ENCODE data around the gene GPR148. TPM values are rescaled to one million over a fixed set of nuclear protein-coding genes. Genes with fewer than 3 reads are reported as not detected.
A peak's percentile ranks its signal among the peaks of the same experiment; 100 is the strongest.

GPR148 gene
- polyA plus RNA-seq, 4 donors, result 0.04 to 0.22 TPM; not detected in 2

DNA sequence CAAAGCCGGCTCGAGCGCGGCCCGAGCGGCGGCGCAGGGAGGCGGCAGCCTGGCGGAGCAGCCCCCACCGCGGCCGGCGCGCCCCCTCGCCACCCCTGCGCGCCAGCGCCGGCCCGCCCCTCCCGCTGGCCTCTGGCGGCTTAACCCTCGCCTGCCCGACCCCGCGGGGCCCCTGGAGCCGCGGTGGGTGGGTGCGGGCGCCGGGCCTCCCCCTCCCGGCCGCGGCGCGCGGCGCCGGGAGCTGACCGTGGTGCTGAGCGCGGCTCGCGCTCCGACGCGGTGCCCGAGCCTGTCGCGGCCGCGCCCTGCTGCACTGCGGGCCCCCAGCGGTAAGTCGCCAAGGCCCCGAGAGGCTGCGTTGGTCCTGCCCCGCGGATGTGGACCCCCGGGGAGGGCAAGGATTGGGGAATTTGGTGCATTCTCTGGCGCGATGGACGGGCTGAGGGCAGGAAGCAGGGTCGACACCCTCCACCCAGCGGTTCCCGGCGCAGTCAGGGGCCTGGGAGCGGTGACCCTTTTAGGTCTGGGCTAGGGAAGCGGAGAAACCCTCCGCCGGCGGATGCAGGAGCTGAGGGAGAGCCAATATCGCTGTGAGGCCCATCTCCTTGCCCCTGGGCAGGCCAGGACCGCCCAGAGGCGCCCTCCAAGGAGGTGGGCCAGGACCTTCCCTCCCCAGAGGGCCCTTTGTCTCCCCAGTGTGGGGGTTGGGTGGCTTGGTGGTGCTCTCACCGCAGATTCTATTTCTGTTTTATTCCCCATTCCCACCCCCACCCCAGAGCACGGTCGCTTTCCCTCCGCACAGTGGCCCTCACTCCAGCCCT is 27.4 kb downstream of the GPR148 start:
- FAIRE-seq (no peak), DNase-seq (peak in 1 of 2 donors; percentile 75)
- Histone ChIP-seq H3K27me3 (ENCODE audit: control insufficient read depth in 3 of 3, insufficient read depth in 3 of 3, low read length in 3 of 3) (peaks cover 6 to 29% (median 21%) of the 10 kb centered on the region in 3 donors), H3K4me3 (ENCODE audit: low read depth in 1 of 3, low read length in 3 of 3) (peak overlapping the region in 2 of 3 donors; percentile 35), H3K4me1 (ENCODE audit: control insufficient read depth in 3 of 3, insufficient read depth in 2 of 3, low read depth in 1 of 3, low read length in 2 of 3) (no peaks in the 10 kb centered on the region), H3K36me3 (ENCODE audit: control insufficient read depth in 3 of 3, insufficient read depth in 2 of 3, low read depth in 1 of 3, low read length in 3 of 3) (no peaks in the 10 kb centered on the region), H3K27ac (ENCODE audit: low read depth in 1 of 3, low read length in 2 of 3) (peak overlapping the region in 1 of 3 donors; percentile 37), H3K9me3 (ENCODE audit: control insufficient read depth in 2 of 2, insufficient read depth in 1 of 2, low read depth in 1 of 2, low read length in 1 of 2) (no peaks in the 10 kb centered on the region)
- 3 to 21% (median 12%) methylated on average over 24 to 80 of the region's 80 CpGs for WGBS, 3 donors

GRCh38 chr2:130756874-130757668 is 28.2 kb downstream of the GPR148 start:
- Histone ChIP-seq H3K4me1 (ENCODE audit: control insufficient read depth in 3 of 3, insufficient read depth in 2 of 3, low read depth in 1 of 3, low read length in 2 of 3) (no peaks in the 10 kb centered on the region), H3K4me3 (ENCODE audit: low read depth in 1 of 3, low read length in 3 of 3) (no peak overlapping the region), H3K36me3 (ENCODE audit: control insufficient read depth in 3 of 3, insufficient read depth in 2 of 3, low read depth in 1 of 3, low read length in 3 of 3) (no peaks in the 10 kb centered on the region), H3K27me3 (ENCODE audit: control insufficient read depth in 3 of 3, insufficient read depth in 3 of 3, low read length in 3 of 3) (peaks cover 6 to 29% (median 21%) of the 10 kb centered on the region in 3 donors), H3K9me3 (ENCODE audit: control insufficient read depth in 2 of 2, insufficient read depth in 1 of 2, low read depth in 1 of 2, low read length in 1 of 2) (no peaks in the 10 kb centered on the region), H3K27ac (ENCODE audit: low read depth in 1 of 3, low read length in 2 of 3) (no peak overlapping the region)
- DNase-seq (no peak), FAIRE-seq (no peak)
- 37 to 40% (median 38%) methylated on average over 16 of the region's 16 CpGs for WGBS, 3 donors

GRCh38 chr2:130759906-130760753 is 31.3 kb downstream of the GPR148 start:
- H3K4me3 ChIP-seq (ENCODE audit: low read depth in 1 of 3, low read length in 3 of 3), result no peak overlapping the region
- H3K4me1 ChIP-seq (ENCODE audit: control insufficient read depth in 3 of 3, insufficient read depth in 2 of 3, low read depth in 1 of 3, low read length in 2 of 3), result no peaks in the 10 kb centered on the region
- no peaks in the 10 kb centered on the region for H3K36me3 ChIP-seq (ENCODE audit: control insufficient read depth in 3 of 3, insufficient read depth in 2 of 3, low read depth in 1 of 3, low read length in 3 of 3)
- no peaks in the 10 kb centered on the region for H3K9me3 ChIP-seq (ENCODE audit: control insufficient read depth in 2 of 2, insufficient read depth in 1 of 2, low read depth in 1 of 2, low read length in 1 of 2)
- no peak overlapping the region for H3K27ac ChIP-seq (ENCODE audit: low read depth in 1 of 3, low read length in 2 of 3)
- WGBS, 3 donors, result 59 to 69% (median 65%) methylated on average over 10 of the region's 10 CpGs
- DNase-seq, result no peak
- H3K27me3 ChIP-seq (ENCODE audit: control insufficient read depth in 3 of 3, insufficient read depth in 3 of 3, low read length in 3 of 3), result peaks cover 6 to 24% (median 15%) of the 10 kb centered on the region in 3 donors
- no peak for FAIRE-seq

- Histone ChIP-seq H3K27me3 (ENCODE audit: control insufficient read depth in 3 of 3, insufficient read depth in 3 of 3, low read length in 3 of 3) (peaks cover 2 to 17% (median 14%) of the 10 kb centered on the region in 3 donors), H3K9me3 (ENCODE audit: control insufficient read depth in 2 of 2, insufficient read depth in 1 of 2, low read depth in 1 of 2, low read length in 1 of 2) (no peaks in the 10 kb centered on the region), H3K4me3 (ENCODE audit: low read depth in 1 of 3, low read length in 3 of 3) (no peak overlapping the region), H3K4me1 (ENCODE audit: control insufficient read depth in 3 of 3, insufficient read depth in 2 of 3, low read depth in 1 of 3, low read length in 2 of 3) (no peaks in the 10 kb centered on the region), H3K36me3 (ENCODE audit: control insufficient read depth in 3 of 3, insufficient read depth in 2 of 3, low read depth in 1 of 3, low read length in 3 of 3) (no peaks in the 10 kb centered on the region), H3K27ac (ENCODE audit: low read depth in 1 of 3, low read length in 2 of 3) (no peak overlapping the region)
- FAIRE-seq (no peak), DNase-seq (no peak)
- 77 to 81% (median 80%) methylated on average over 14 of the region's 14 CpGs for whole genome bisulfite sequencing, 3 donors
Observed at GRCh38 chr2:130760754-130761751, 32.2 kb downstream of the GPR148 start.

- DNase-seq (no peak), FAIRE-seq (no peak)
- H3K4me3 ChIP-seq (ENCODE audit: low read depth in 1 of 3, low read length in 3 of 3), result no peak overlapping the region
- no peaks in the 10 kb centered on the region for H3K9me3 ChIP-seq (ENCODE audit: control insufficient read depth in 2 of 2, insufficient read depth in 1 of 2, low read depth in 1 of 2, low read length in 1 of 2)
- H3K4me1 ChIP-seq (ENCODE audit: control insufficient read depth in 3 of 3, insufficient read depth in 2 of 3, low read depth in 1 of 3, low read length in 2 of 3), result no peaks in the 10 kb centered on the region
- peaks cover 0 to 6% (median 6%) of the 10 kb centered on the region in 3 donors for H3K27me3 ChIP-seq (ENCODE audit: control insufficient read depth in 3 of 3, insufficient read depth in 3 of 3, low read length in 3 of 3)
- no peak overlapping the region for H3K27ac ChIP-seq (ENCODE audit: low read depth in 1 of 3, low read length in 2 of 3)
- no peaks in the 10 kb centered on the region for H3K36me3 ChIP-seq (ENCODE audit: control insufficient read depth in 3 of 3, insufficient read depth in 2 of 3, low read depth in 1 of 3, low read length in 3 of 3)
- 82 to 83% (median 83%) methylated on average over 34 to 37 of the region's 37 CpGs for WGBS, 3 donors
Observed at GRCh38 chr2:130762031-130762909, 33.4 kb downstream of the GPR148 start.

GRCh38 chr2:130762910-130763385 is 34.1 kb downstream of the GPR148 start:
- Histone ChIP-seq H3K4me3 (ENCODE audit: low read depth in 1 of 3, low read length in 3 of 3) (no peak overlapping the region), H3K27ac (ENCODE audit: low read depth in 1 of 3, low read length in 2 of 3) (no peak overlapping the region), H3K9me3 (ENCODE audit: control insufficient read depth in 2 of 2, insufficient read depth in 1 of 2, low read depth in 1 of 2, low read length in 1 of 2) (no peaks in the 10 kb centered on the region), H3K4me1 (ENCODE audit: control insufficient read depth in 3 of 3, insufficient read depth in 2 of 3, low read depth in 1 of 3, low read length in 2 of 3) (no peaks in the 10 kb centered on the region), H3K27me3 (ENCODE audit: control insufficient read depth in 3 of 3, insufficient read depth in 3 of 3, low read length in 3 of 3) (peaks cover 0 to 4% (median 4%) of the 10 kb centered on the region in 3 donors), H3K36me3 (ENCODE audit: control insufficient read depth in 3 of 3, insufficient read depth in 2 of 3, low read depth in 1 of 3, low read length in 3 of 3) (no peaks in the 10 kb centered on the region)
- FAIRE-seq (no peak), DNase-seq (no peak)
- WGBS, 3 donors, result 76 to 82% (median 82%) methylated on average over 20 to 22 of the region's 22 CpGs

GRCh38 chr2:130763405-130763804 is 34.5 kb downstream of the GPR148 start:
- 77 to 85% (median 84%) methylated on average over 11 to 12 of the region's 12 CpGs for WGBS, 3 donors
- Histone ChIP-seq H3K36me3 (ENCODE audit: control insufficient read depth in 3 of 3, insufficient read depth in 2 of 3, low read depth in 1 of 3, low read length in 3 of 3) (no peaks in the 10 kb centered on the region), H3K27me3 (ENCODE audit: control insufficient read depth in 3 of 3, insufficient read depth in 3 of 3, low read length in 3 of 3) (peaks cover 0 to 4% (median 4%) of the 10 kb centered on the region in 3 donors), H3K4me1 (ENCODE audit: control insufficient read depth in 3 of 3, insufficient read depth in 2 of 3, low read depth in 1 of 3, low read length in 2 of 3) (no peaks in the 10 kb centered on the region), H3K9me3 (ENCODE audit: control insufficient read depth in 2 of 2, insufficient read depth in 1 of 2, low read depth in 1 of 2, low read length in 1 of 2) (no peaks in the 10 kb centered on the region), H3K4me3 (ENCODE audit: low read depth in 1 of 3, low read length in 3 of 3) (no peak overlapping the region), H3K27ac (ENCODE audit: low read depth in 1 of 3, low read length in 2 of 3) (no peak overlapping the region)
- FAIRE-seq (no peak), DNase-seq (no peak)
